Measurements from ENCODE around the gene DDX10.

- TF ChIP-seq CTCF (IDR thresholded peaks at IDR 0.05) (no peak), POLR2A (IDR thresholded peaks at IDR 0.05) (no peak)
Observed at GRCh38 chr11:108961095-108961494, 296.2 kb downstream of the DDX10 start.
